CD14-positive monocyte (primary cell): Measurements from ENCODE around the gene TMPRSS2. TPM values are rescaled to one million over a fixed set of nuclear protein-coding genes. Genes with fewer than 3 reads are reported as not detected.

Experiments used
- DNase-seq, 3 donors: peaks; one replicate each; pipeline ENCODE4 v3.0.0-alpha.2; 2011 to 2022
- H2AFZ ChIP-seq: 2 replicates; pipeline ENCODE4 v1.6.0; 2012; ENCODE audit warnings: mild to moderate bottlenecking, low read depth, low read length, inconsistent platforms; ENCODE audit not compliant: insufficient read depth, poor library complexity, severe bottlenecking
- H3K27ac ChIP-seq, 2 donors: 1 replicate in 1 of 2; 2 replicates in 1 of 2; pipeline ENCODE4 v1.5.1; 2012 to 2013; ENCODE audit warnings: low read length in 2 of 2, control low read depth in 1 of 2, inconsistent platforms in 1 of 2, low read depth in 1 of 2, mild to moderate bottlenecking in 1 of 2
- H3K27me3 ChIP-seq, 2 donors: one replicate each; pipeline versions ENCODE4 v1.6.0 to v1.6.1; 2011 to 2013; ENCODE audit warnings: low read length in 2 of 2; ENCODE audit not compliant: control insufficient read depth in 2 of 2, insufficient read depth in 2 of 2
- H3K36me3 ChIP-seq, 2 donors: replicated peaks in 1 of 2; 1 replicate in 1 of 2; 2 replicates in 1 of 2; pipeline versions ENCODE4 v1.5.1 to v1.6.1; 2012 to 2013; ENCODE audit warnings: low read length in 2 of 2, control low read depth in 1 of 2, inconsistent platforms in 1 of 2, mild to moderate bottlenecking in 1 of 2; ENCODE audit not compliant: insufficient read depth in 2 of 2, control insufficient read depth in 1 of 2
- H3K4me1 ChIP-seq, 2 donors: 1 replicate in 1 of 2; 2 replicates in 1 of 2; pipeline versions ENCODE4 v1.5.1 to v1.6.1; 2012 to 2013; ENCODE audit warnings: low read length in 2 of 2, control low read depth in 1 of 2, inconsistent platforms in 1 of 2, mild to moderate bottlenecking in 1 of 2, moderate library complexity in 1 of 2; ENCODE audit not compliant: insufficient read depth in 2 of 2, control insufficient read depth in 1 of 2
- H3K4me2 ChIP-seq: replicated peaks from 2 replicates; pipeline ENCODE3; 2012; ENCODE audit warnings: low read length, moderate library complexity, mild to moderate bottlenecking; ENCODE audit not compliant: poor library complexity, severe bottlenecking; ENCODE audit errors: extremely low read depth
- H3K4me3 ChIP-seq, 3 experiments: fragments of 200-600 bp in 1 of 3; sonication (generic) in 1 of 3; replicated peaks in 1 of 3; 1 replicate in 2 of 3; 2 replicates in 1 of 3; pipeline ENCODE4 v1.5.1; 2011 to 2013; ENCODE audit warnings: low read length in 3 of 3, mild to moderate bottlenecking in 3 of 3, control low read depth in 2 of 3, low read depth in 2 of 3, inconsistent platforms in 1 of 3, moderate library complexity in 1 of 3
- H3K79me2 ChIP-seq: 2 replicates; pipeline ENCODE4 v1.6.0; 2012; ENCODE audit warnings: mild to moderate bottlenecking, control low read depth, inconsistent platforms, low read length, moderate library complexity; ENCODE audit not compliant: insufficient read depth
- H3K9ac ChIP-seq: 2 replicates; pipeline ENCODE4 v1.6.0; 2017; ENCODE audit warnings: low read length, mild to moderate bottlenecking; ENCODE audit not compliant: insufficient read depth, poor library complexity, severe bottlenecking
- H3K9me3 ChIP-seq, 2 donors: replicated peaks in 1 of 2; 1 replicate in 1 of 2; 2 replicates in 1 of 2; pipeline versions ENCODE4 v1.5.1 to v1.6.1; 2012 to 2013; ENCODE audit warnings: low read length in 2 of 2, control low read depth in 1 of 2; ENCODE audit not compliant: control insufficient read depth in 1 of 2, insufficient read depth in 1 of 2
- H4K20me1 ChIP-seq: 2 replicates; pipeline ENCODE4 v1.6.0; 2012; ENCODE audit warnings: mild to moderate bottlenecking, low read length, control low read depth, moderate library complexity; ENCODE audit not compliant: insufficient read depth
- H3K27ac Mint-ChIP-seq, 7 donors: one replicate each; pipeline ENCODE4 v1.8.0; 2020; ENCODE audit warnings: mild to moderate bottlenecking in 7 of 7, mixed read lengths in 7 of 7, moderate library complexity in 6 of 7, inconsistent platforms in 2 of 7
- H3K27me3 Mint-ChIP-seq, 3 donors: one replicate each; pipeline ENCODE4 v1.8.0; 2021 to 2022; ENCODE audit warnings: low read depth in 3 of 3, mild to moderate bottlenecking in 3 of 3, mixed read lengths in 3 of 3, moderate library complexity in 3 of 3, inconsistent platforms in 1 of 3
- H3K36me3 Mint-ChIP-seq, 2 donors: one replicate each; pipeline ENCODE4 v1.8.0; 2020; ENCODE audit warnings: mixed read lengths in 2 of 2, inconsistent platforms in 1 of 2, mild to moderate bottlenecking in 1 of 2
- H3K4me1 Mint-ChIP-seq: one replicate; pipeline ENCODE4 v1.8.0; 2020; ENCODE audit warnings: mild to moderate bottlenecking, mixed read lengths
- H3K4me3 Mint-ChIP-seq, 2 donors: one replicate each; pipeline ENCODE4 v1.8.0; 2020; ENCODE audit warnings: mild to moderate bottlenecking in 2 of 2, mixed read lengths in 2 of 2, moderate library complexity in 1 of 2
- H3K9me3 Mint-ChIP-seq, 7 donors: one replicate each; pipeline ENCODE4 v1.8.0; 2020 to 2022; ENCODE audit warnings: mixed read lengths in 7 of 7, mild to moderate bottlenecking in 6 of 7, moderate library complexity in 6 of 7, inconsistent platforms in 2 of 7
- CTCF ChIP-seq: fragments of 200-600 bp; IDR thresholded peaks from one replicate; pipeline ENCODE4 v1.8.0; 2022; ENCODE audit warnings: antibody characterized with exemption, mild to moderate bottlenecking
- WGBS: methylation state at CpG from one replicate; pipeline ENCODE4 v1.1.5; 2013; ENCODE audit warnings: missing lambda C conversion rate; ENCODE audit not compliant: insufficient coverage; 5-methylcytosine and 5-hydroxymethylcytosine counted together
- intact Hi-C, 2 donors: fragments of 100-400 bp; cut with micrococcal nuclease; formaldehyde crosslinking; loops; one replicate each; pipeline versions ENCODE4 v1.15.0 to v1.15.1; 2023
- polyA plus RNA-seq, 3 donors: library from polyadenylated mRNA; depleted of rRNA in 1 of 3; unstranded in 2 of 3; stranded (reverse) in 1 of 3; fragments of 300-500 nt in 2 of 3; fragments of >200 nt in 1 of 3; fragmentation: Illumina TruSeq in 2 of 3; gene quantifications; 1 replicate in 2 of 3; 2 replicates in 1 of 3; pipeline ENCODE4 v1.2.3, GENCODE V29; 2012 to 2021

Gene TMPRSS2
- polyA plus RNA-seq, 3 donors, result not detected

DNA sequence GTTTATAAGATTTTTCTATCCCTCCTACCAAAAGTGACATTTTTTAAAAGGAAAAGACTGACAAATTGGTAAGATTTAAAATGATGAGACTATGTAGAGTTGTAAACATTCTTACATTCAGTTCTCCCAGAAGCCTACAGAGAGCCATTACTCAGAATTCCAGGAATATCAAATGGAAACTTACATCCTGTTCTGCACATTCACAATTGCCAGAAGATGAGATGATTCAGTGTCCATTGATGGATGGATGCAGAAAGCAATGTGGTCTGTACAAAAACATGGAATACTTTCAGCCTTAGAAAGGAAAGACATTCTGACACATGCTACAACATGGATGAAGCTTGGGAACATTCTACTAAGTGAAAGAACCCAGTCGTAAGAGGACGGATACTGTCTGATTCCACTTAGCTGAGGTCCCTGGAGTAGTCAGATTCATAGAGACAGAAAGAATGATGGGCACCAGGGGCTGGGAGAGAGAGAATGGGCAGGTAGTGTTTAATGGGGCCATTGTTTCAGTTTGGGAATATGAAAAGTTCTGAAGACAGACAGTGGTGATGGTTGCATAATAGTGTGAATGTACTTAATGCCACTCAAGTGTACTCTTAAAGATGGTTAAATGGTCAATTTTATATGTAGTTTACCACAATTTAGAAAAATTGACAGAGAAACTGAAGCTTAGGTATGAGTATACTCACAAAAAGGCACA lies 65.3 kb downstream of the TMPRSS2 start:
- no peaks in the 10 kb centered on the region for H3K9me3 ChIP-seq
- peaks cover 7% of the 10 kb centered on the region for H4K20me1 ChIP-seq
- peak overlapping the region in 1 of 7 donors; percentile 62 for H3K27ac Mint-ChIP-seq
- no peaks in the 10 kb centered on the region for H3K27me3 ChIP-seq
- peaks cover 95 to 99% of the 10 kb centered on the region in 2 donors for H3K36me3 Mint-ChIP-seq
- H3K36me3 ChIP-seq, result peaks cover 93 to 100% of the 10 kb centered on the region in 2 donors
- no peak for TF ChIP-seq CTCF
- no peak overlapping the region for H3K9ac ChIP-seq
- no peaks in the 10 kb centered on the region for H3K4me1 ChIP-seq
- no peaks in the 10 kb centered on the region for H3K79me2 ChIP-seq
- no peak overlapping the region for H3K4me3 Mint-ChIP-seq
- H3K27me3 Mint-ChIP-seq, result peaks cover 0 to 2% (median 0%) of the 10 kb centered on the region in 3 donors
- H3K4me3 ChIP-seq, result no peak overlapping the region
- no peak for DNase-seq
- intact Hi-C loops, result no loop called here
- no peaks in the 10 kb centered on the region for H3K4me1 Mint-ChIP-seq
- H2AFZ ChIP-seq, result no peak overlapping the region
- no peak overlapping the region for H3K27ac ChIP-seq
- WGBS, result 100% methylated on average over 2 of the region's 2 CpGs
- H3K4me2 ChIP-seq, result no peak overlapping the region
- H3K9me3 Mint-ChIP-seq, result peaks cover 0 to 3% (median 0%) of the 10 kb centered on the region in 7 donors

GRCh38 chr21:41441546-41441945 lies 66.4 kb downstream of the TMPRSS2 start:
- peak overlapping the region in 4 of 7 donors; percentile 28 to 79 (median 38) for H3K27ac Mint-ChIP-seq
- no peak for DNase-seq
- peaks cover 0 to 2% (median 0%) of the 10 kb centered on the region in 3 donors for H3K27me3 Mint-ChIP-seq
- no peak overlapping the region for H3K4me2 ChIP-seq
- H3K4me1 ChIP-seq, result no peaks in the 10 kb centered on the region
- 97% methylated on average over 13 of the region's 14 CpGs for WGBS
- peaks cover 94 to 100% of the 10 kb centered on the region in 2 donors for H3K36me3 ChIP-seq
- intact Hi-C loops, result no loop called here
- H3K9ac ChIP-seq, result no peak overlapping the region
- H3K9me3 Mint-ChIP-seq, result peaks cover 0 to 2% (median 0%) of the 10 kb centered on the region in 7 donors
- peaks cover 94 to 99% of the 10 kb centered on the region in 2 donors for H3K36me3 Mint-ChIP-seq
- H3K4me3 ChIP-seq, result no peak overlapping the region
- H2AFZ ChIP-seq, result no peak overlapping the region
- no peak for TF ChIP-seq CTCF
- H3K4me3 Mint-ChIP-seq, result no peak overlapping the region
- H3K27me3 ChIP-seq, result no peaks in the 10 kb centered on the region
- no peaks in the 10 kb centered on the region for H3K79me2 ChIP-seq
- no peaks in the 10 kb centered on the region for H3K4me1 Mint-ChIP-seq
- H3K9me3 ChIP-seq, result no peaks in the 10 kb centered on the region
- H4K20me1 ChIP-seq, result peaks cover 3% of the 10 kb centered on the region
- no peak overlapping the region for H3K27ac ChIP-seq
